Daoy (cell line): ENCODE results near the gene CSNK1G2. TPM values are rescaled to one million over a fixed set of nuclear protein-coding genes. Genes with fewer than 3 reads are reported as not detected.

Experiments
- DNase-seq: peaks from one replicate; pipeline ENCODE4 v3.0.0-alpha.2; 2015; ENCODE audit warnings: low read depth
- total RNA-seq: library from RNA; depleted of rRNA; stranded (reverse); fragments of >200 nt; shearing (Covaris generic); gene quantifications from 2 replicates; pipeline ENCODE4 v1.2.3, GENCODE V29; 2014

CSNK1G2 gene
- total RNA-seq, 1 experiment from 2014 or later = 53.9 TPM

- no peak for DNase-seq
Observed at GRCh38 chr19:1944088-1944915, 3.3 kb downstream of the CSNK1G2 start.

- no peak for DNase-seq
Observed at GRCh38 chr19:1944916-1945561, 4.1 kb downstream of the CSNK1G2 start.

GRCh38 chr19:1945899-1946298 is 4.9 kb downstream of the CSNK1G2 start:
- DNase-seq = peak; percentile 43

GRCh38 chr19:1947651-1948209 is 6.8 kb downstream of the CSNK1G2 start:
- no peak for DNase-seq

GRCh38 chr19:1949304-1950101 is 8.5 kb downstream of the CSNK1G2 start:
- DNase-seq = no peak

- no peak for DNase-seq
Observed at GRCh38 chr19:1950640-1951039, 9.7 kb downstream of the CSNK1G2 start.

- no peak for DNase-seq
Observed at GRCh38 chr19:1952635-1953034, 11.7 kb downstream of the CSNK1G2 start.

GRCh38 chr19:1953037-1953436 is 12.1 kb downstream of the CSNK1G2 start:
- DNase-seq = no peak

GRCh38 chr19:1953441-1954094 is 12.6 kb downstream of the CSNK1G2 start:
- no peak for DNase-seq

- DNase-seq = no peak
Observed at GRCh38 chr19:1954532-1954933, 13.6 kb downstream of the CSNK1G2 start.

GRCh38 chr19:1955171-1956121 is 14.5 kb downstream of the CSNK1G2 start:
- no peak for DNase-seq

- DNase-seq = no peak
Observed at GRCh38 chr19:1956122-1956494, 15.1 kb downstream of the CSNK1G2 start.

GRCh38 chr19:1956868-1957492 is 16.0 kb downstream of the CSNK1G2 start:
- DNase-seq = no peak

- no peak for DNase-seq
Observed at GRCh38 chr19:1957562-1958248, 16.7 kb downstream of the CSNK1G2 start.

GRCh38 chr19:1959928-1960589 is 19.1 kb downstream of the CSNK1G2 start:
- no peak for DNase-seq

GRCh38 chr19:1961000-1961883 is 20.3 kb downstream of the CSNK1G2 start:
- no peak for DNase-seq

- no peak for DNase-seq
Observed at GRCh38 chr19:1962674-1963073, 21.7 kb downstream of the CSNK1G2 start.

GRCh38 chr19:1967087-1967608 is 26.2 kb downstream of the CSNK1G2 start:
- no peak for DNase-seq
